ENCODE results near the gene CELF4. TPM values are rescaled to one million over a fixed set of nuclear protein-coding genes. Genes with fewer than 3 reads are reported as not detected.

The CELF4 gene
- total RNA-seq, 1 experiment from 2014 or later: not detected

DNA sequence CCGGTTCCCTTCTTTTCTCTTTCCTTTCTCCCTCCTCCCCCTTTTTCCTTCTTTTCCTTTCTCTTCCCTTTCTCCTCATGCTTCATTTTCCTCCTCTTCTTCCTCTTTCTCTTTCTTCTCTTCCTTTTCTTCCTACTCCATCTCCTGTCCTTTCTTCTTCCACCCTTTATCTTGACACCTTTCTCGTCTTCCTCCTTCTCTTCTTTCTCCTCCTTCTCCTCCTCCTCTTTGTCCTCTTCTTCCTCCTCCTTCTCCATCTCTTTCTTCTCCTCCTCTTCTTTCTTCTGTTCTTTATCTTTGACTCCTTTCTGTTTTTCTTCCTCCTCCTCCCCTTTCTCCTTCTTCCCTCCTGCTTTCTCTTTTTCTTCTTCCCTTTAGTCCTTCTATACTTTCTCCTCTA is 53.2 kb downstream of the CELF4 start:
- DNase-seq (ENCODE audit: low read depth, low spot score): no peak
- in situ Hi-C loops (cut with HindIII; ENCODE audit: low pct_unique_long_range_greater_than_20kb, low sequenced_read_pairs): no loop called here

DNA sequence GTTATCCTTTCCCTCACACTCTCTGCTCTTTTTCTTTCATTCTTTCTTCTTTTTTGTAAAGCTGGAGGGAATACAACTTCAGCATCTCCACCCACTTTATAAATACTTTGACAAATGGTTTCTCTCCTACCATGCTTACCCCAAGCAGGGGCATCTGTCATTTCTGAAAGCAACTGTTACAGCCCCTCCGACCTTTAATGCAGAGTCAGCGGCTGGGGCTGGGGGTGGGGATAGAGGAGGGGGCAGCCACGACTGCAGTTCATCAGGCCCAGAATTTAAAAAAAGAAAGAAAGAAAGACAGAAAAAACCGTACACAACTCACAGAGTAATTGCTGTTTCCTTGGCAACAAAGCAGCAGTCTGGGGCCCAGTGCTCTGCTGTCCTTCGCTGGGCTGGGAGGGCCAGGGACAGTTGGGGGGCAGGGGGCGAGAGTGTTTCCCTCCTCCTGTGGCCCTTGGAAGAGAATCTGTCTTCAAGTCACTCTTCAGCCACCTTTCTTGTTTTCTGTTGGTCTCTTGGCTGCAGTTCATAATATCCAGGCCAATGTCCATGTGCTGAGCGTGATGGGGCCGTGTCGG is 53.8 kb downstream of the CELF4 start:
- no peak for DNase-seq (ENCODE audit: low read depth, low spot score)
- in situ Hi-C loops (cut with HindIII; ENCODE audit: low pct_unique_long_range_greater_than_20kb, low sequenced_read_pairs): no loop called here

DNA sequence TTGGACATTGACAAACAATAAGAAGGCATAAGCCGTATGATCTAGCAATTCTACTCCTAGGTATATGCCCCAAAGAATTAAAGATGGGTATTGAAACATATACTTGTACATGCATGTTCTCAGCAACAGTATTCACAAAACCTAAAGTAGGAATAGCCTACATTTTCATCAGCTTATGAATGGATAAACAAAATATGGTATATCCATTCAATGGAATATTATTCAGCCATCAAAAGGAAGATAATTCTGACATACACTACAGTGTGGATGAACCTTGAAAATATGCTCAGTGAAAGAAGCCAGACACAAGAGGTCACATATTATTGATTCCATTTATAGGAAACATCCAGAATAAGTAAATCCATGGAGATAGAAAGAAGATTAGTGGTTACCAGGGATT is 56.0 kb downstream of the CELF4 start:
- no peak for DNase-seq (ENCODE audit: low read depth, low spot score)
- in situ Hi-C loops (cut with HindIII; ENCODE audit: low pct_unique_long_range_greater_than_20kb, low sequenced_read_pairs): no loop called here

DNA sequence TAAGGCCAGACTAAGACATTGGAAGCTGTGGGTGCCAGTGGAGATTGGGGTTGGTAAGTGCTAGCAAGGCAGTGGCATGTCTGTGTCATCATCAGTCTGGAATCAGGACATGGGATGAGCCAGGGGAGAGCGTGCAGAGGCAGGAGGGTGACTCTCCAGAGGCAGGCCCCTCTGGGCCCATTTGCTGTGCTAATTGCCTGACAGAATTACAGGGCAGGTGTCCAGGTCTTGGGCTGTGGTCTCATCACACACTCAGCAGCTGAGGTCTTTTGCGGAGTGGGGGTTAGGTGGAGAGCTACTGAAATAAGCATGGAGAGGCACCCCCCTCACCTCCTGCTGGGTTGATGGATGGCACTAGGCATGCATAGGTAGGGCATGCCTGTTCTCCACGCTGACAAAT is 57.4 kb downstream of the CELF4 start:
- in situ Hi-C loops (cut with HindIII; ENCODE audit: low pct_unique_long_range_greater_than_20kb, low sequenced_read_pairs): no loop called here
- no peak for DNase-seq (ENCODE audit: low read depth, low spot score)

DNA sequence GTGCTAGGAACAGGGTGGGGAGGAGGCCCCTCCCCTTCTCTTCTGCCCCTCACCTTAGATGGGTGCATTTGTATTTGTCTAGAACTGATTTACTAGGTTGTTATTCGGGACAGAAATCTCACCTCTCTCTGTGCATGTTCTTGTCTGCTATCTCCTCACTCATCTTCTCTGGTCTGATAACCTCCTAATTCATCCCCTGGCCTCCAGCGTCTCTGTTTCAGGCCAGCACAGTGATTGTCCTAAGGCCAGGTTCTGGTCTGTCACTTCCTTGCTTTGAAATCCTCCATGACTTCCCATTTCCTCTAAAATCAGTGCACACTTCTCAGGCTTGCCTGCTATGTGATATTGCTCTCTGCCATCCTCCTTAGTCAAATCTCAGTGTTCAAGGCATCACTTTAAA is 58.4 kb downstream of the CELF4 start:
- in situ Hi-C loops (cut with HindIII; ENCODE audit: low pct_unique_long_range_greater_than_20kb, low sequenced_read_pairs): no loop called here

DNA sequence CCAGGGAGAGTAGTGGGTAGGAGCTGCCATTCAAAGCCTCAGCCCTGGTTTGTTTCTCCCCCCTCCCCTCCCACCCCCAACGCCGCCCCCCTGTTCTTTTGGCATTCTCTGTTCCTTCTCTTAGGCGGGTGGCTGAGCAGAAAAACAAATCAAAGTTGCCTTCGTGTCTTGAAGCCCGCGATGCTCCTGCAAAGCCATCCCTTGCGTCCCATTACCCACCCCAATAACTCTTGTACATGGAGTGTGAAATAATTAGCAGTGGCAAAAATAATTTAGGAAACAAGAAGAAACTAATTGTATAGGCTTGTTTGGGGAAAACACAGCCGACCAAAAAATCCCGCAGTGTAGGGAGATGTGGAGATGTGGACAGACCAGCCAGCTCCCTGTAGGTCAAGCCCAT is 59.6 kb downstream of the CELF4 start:
- in situ Hi-C loops (cut with HindIII; ENCODE audit: low pct_unique_long_range_greater_than_20kb, low sequenced_read_pairs): no loop called here

More for the DNA sequence above, 58.4 kb downstream of the CELF4 start:
- no peak for DNase-seq (ENCODE audit: low read depth, low spot score)

DNA sequence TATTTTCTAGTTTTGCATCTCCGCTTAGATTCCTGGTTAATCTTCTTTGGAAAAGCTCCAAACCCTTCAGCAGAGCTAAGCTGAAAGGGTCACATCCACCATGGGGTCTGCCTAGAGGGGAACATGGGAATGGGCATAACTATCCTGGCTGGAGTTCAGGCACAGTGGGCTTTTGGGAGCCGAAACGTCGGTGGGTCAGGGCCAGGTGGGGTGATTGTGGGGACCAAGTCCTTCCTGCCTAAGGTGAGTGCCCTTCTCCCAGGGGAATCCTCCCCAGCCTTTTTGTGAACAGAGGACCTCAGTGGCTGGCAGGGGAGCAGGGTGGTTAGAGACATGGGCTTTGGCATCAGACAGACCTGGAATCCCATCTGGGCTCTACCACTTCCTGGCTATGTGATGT is 60.3 kb downstream of the CELF4 start:
- no peak for DNase-seq (ENCODE audit: low read depth, low spot score)
- in situ Hi-C loops (cut with HindIII; ENCODE audit: low pct_unique_long_range_greater_than_20kb, low sequenced_read_pairs): no loop called here

More for the DNA sequence above, 59.6 kb downstream of the CELF4 start:
- no peak for DNase-seq (ENCODE audit: low read depth, low spot score)

DNA sequence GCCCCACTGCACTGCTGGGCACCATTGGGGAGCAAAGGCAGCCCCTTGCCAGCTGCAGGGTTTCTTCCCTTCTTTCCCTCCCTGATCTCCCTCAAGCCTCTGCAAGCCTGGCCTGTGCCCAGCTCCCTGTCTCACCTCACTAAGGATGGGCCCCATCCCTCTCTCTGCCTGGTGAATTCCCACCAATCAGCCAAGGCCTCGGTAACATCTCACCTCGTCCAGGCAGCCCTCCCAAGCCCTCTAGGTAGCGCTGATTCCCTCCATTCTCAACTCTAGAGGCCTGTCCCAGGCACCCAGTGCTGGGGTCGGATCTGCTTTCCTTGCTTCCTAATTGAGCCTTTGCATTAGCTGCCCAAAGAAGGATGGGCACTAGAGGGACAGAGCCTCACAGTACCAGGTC is 63.0 kb downstream of the CELF4 start:
- in situ Hi-C loops (cut with HindIII; ENCODE audit: low pct_unique_long_range_greater_than_20kb, low sequenced_read_pairs): no loop called here
- no peak for DNase-seq (ENCODE audit: low read depth, low spot score)

DNA sequence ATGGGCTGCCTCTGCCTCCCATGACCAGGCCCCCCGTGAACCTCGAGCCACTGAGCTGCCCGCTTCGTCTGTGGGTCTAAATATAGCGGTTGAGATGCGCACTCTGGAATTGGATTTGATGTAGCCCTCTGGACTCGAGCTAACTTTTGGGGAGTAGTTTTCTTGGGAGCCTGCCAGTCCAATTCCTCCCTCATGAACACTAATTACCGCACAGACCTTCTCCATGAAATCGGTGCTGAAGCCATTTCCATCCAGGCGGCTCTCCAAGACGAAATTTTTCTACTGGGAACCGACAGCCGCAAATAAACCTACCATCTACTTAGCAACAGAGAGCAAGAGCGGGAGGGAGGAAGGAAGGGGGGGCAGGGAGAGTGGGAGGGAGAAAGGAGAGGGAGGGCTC is 63.6 kb downstream of the CELF4 start:
- in situ Hi-C loops (cut with HindIII; ENCODE audit: low pct_unique_long_range_greater_than_20kb, low sequenced_read_pairs): no loop called here
- DNase-seq (ENCODE audit: low read depth, low spot score): no peak

DNA sequence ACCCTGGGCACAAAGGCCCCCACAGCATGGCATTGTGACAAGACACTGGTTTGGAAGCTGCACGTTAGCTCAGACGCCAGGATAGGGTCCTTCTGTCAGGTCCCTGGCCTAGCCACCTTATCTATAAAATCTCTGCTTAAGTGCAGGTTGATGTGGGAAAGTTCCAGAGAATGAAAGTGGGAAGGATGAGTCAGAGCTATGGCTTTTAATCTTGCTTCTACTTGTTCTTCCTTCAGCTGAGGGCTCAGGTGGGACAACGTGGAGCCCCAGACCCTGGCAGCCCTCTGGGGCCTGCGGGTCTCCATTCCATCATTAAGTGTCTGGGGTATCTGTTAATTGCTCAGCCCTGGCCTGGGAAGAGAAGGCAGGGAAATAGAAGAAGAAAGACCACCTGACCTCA is 64.5 kb downstream of the CELF4 start:
- no peak for DNase-seq (ENCODE audit: low read depth, low spot score)
- in situ Hi-C loops (cut with HindIII; ENCODE audit: low pct_unique_long_range_greater_than_20kb, low sequenced_read_pairs): no loop called here

DNA sequence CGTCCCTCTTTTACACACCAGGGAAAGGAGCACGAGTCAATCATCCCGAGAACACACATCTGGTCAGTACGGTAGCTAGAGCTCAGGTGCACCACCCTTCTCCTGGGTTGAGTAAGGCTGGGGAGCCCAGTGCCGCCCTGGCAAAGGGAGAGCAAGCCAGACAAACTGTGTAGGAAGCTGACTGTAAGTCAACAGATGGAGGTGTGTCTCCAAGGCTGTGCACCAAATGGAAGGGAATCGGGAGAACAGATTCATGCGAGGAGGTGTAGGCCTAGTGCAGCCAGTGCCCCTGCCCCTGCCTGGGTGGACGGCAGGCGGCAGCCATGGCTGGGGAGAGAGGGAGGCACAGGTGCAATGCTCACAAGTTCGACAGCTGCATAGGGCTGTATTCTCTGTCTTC is 65.7 kb downstream of the CELF4 start:
- in situ Hi-C loops (cut with HindIII; ENCODE audit: low pct_unique_long_range_greater_than_20kb, low sequenced_read_pairs): no loop called here
- DNase-seq (ENCODE audit: low read depth, low spot score): no peak

DNA sequence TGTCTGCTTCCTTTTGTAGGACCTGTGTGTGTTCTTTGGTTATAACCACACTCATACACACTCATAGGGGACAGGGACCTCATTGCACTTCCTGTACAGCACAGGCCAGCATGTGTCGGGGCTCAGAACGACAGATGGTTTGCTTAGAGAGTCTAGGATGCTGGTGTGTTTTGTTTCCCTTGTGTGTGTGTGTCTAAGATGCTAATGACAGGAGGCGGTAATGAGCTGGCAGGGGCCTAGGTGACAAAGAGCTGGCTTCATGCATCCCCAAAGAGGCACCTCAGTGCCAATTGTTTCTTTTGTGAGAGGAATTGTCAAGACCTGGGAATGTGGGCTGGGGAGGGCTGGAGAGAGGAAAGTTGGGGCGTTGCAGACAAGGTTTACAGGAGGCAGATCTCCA is 66.6 kb downstream of the CELF4 start:
- in situ Hi-C loops (cut with HindIII; ENCODE audit: low pct_unique_long_range_greater_than_20kb, low sequenced_read_pairs): no loop called here

DNA sequence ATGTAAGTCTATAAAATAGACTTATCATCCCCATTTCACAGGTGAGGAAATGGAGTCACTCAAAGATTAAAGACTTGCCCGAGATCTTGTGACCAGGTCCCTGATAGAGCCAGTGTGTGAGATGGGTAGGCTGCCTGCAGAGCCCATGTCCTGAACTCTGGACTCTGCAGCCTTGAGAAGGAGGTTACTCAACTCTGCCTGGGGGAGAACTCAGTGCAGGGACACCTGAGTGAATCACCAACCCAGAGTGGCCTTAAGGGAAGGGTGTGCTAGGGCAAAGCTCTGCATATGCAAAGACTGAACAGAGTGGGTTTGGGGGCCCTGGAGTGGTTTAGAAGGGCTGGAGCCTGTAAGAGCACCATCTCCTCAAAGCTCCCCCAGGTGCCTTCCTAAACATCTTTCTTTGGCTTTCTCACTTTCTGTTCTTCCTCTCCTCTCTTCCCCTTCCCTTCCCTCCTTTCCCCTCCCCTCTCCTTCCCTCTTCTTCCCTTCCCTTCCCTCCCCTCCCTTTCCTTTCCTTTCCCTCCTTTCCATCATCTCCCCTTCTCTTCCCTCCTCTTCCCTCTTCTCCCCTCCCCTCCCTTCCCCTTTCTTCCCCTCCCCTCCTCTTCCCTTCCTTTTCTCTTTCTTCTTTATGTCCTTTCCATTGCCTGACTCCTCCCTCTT is 67.6 kb downstream of the CELF4 start:
- in situ Hi-C loops (cut with HindIII; ENCODE audit: low pct_unique_long_range_greater_than_20kb, low sequenced_read_pairs): no loop called here
- no peak for DNase-seq (ENCODE audit: low read depth, low spot score)

More for the DNA sequence above, 66.6 kb downstream of the CELF4 start:
- DNase-seq (ENCODE audit: low read depth, low spot score): no peak

DNA sequence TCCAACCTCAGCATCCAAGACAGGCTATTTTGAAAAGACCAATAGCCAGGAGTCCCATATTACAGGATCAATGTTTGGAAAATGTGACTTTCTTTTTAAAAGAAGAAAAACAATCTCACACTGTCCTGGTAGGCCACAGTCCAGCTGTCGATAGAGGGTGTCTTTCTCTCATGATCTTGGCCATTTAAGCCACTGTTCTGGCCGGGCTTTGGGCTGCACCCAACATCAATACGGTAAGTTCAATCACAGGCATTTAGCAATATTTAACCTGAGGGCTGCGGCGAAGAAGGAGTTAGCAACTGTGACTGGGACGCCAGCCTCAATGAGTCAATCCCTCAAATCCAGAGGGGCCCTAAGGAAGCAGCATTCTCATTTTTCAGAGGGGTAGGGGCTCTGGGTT is 69.0 kb downstream of the CELF4 start:
- no peak for DNase-seq (ENCODE audit: low read depth, low spot score)
- in situ Hi-C loops (cut with HindIII; ENCODE audit: low pct_unique_long_range_greater_than_20kb, low sequenced_read_pairs): no loop called here

DNA sequence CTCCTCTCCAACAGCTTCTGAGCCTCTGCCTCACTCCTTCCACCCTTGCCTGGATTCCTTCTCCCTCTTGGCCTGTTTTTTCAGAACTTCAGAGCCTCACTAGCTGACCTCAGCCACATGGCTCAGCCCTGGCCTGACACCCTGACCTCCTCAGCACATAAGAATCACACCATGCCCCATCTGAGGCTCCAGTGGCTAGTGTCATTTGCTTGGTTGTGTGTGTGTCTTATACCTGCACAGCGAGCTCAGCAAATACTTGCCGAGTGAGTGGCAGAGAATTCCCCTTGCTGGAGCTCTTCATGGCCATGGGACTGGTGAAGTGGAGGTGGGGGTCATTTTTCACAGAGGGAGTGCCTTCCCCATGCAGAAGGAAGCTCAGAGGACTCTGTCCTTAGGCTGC is 70.2 kb downstream of the CELF4 start:
- in situ Hi-C loops (cut with HindIII; ENCODE audit: low pct_unique_long_range_greater_than_20kb, low sequenced_read_pairs): no loop called here
- no peak for DNase-seq (ENCODE audit: low read depth, low spot score)

DNA sequence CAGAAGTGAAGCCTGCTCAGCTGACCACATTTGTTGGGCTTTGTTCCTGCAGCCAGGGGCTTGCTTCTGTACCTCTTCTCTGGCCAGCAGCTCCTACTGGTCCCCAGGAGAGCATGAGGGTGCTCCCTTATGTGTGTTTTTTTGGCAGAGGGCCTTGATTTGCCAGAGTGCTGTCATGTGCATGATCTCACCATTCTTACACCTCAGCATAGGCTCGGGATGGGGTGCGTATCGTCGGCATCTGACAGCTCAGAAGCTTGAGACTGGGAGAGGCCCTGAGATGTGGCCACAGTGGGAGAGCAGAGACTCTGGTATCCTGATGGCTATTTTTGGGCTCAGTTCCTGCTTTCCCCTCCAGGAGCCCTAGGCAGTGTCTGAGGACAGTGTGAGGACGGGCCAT is 71.2 kb downstream of the CELF4 start:
- DNase-seq (ENCODE audit: low read depth, low spot score): no peak
- in situ Hi-C loops (cut with HindIII; ENCODE audit: low pct_unique_long_range_greater_than_20kb, low sequenced_read_pairs): no loop called here

DNA sequence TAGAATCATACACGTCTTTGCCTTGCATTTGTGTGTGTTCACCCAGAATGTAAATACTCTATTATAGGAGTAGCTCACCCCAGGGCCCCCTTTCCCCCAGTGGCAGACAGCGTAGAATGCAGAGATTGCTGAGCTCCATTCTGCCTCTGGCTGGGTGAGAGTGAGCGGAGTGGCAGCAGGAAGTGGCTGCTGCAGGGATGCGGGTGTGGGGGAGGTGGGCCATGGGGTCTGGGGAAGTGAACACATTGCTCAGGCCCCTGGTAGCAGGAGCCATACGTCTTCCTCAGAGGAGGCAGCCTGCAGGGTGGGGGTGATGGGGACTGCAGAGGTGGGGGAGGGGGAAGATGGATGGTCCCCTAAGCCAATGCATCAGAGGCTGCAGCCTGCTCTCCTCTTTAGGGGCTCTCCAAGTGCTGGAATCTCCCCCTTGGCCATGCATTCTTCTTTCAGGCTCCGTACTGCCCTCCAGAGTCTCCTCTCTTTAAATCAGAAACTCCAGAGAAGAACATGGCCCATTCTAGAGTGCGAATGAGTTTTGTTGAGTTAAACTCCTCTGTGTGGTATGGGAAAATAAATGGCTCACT is 72.2 kb downstream of the CELF4 start:
- DNase-seq (ENCODE audit: low read depth, low spot score): no peak
- in situ Hi-C loops (cut with HindIII; ENCODE audit: low pct_unique_long_range_greater_than_20kb, low sequenced_read_pairs): no loop called here

DNA sequence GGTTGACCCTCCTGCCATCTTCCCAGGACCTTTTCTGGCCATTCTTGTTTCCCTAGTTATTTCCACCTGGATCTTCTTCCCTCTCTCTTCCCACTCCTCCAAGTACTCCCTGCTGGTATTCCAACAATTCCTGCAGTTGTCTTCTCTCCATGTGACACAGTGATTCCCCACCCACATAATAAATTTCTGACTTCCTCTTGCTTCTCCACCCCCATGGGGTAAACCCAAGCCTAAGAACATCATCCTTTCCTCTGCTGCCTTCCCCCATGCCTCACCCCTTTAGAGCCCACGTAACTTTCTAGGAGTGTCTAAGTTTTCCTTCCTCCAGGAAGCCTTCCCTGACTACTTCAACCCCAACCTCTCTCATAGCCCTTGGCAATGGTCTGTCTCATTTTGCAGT is 72.6 kb downstream of the CELF4 start:
- no peak for DNase-seq (ENCODE audit: low read depth, low spot score)
- in situ Hi-C loops (cut with HindIII; ENCODE audit: low pct_unique_long_range_greater_than_20kb, low sequenced_read_pairs): no loop called here

DNA sequence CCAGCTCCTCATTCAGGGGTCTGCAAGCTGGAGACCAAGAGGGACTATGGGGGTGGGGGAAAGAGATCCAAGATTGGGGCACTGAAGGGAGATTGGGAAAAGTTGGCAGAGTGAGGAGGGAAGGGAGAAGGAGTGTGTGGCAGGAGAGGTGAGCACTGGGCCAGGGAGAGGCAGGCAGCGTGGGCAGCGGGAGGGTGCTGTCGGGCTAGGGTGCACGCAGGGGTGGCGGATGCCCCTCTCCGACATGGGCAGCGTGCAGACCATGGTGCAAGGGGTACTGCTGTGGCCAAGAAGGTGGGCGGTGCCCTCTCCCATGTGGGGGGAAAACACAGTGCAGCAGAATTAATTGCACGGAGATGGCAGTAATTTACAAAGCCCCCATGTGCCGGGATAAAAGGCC is 74.1 kb downstream of the CELF4 start:
- no peak for DNase-seq (ENCODE audit: low read depth, low spot score)
- in situ Hi-C loops (cut with HindIII; ENCODE audit: low pct_unique_long_range_greater_than_20kb, low sequenced_read_pairs): no loop called here
